C4-2B (cell line): Measurements from ENCODE around the gene TMEM244.
"Not testable (repeated sequence)": the region's sequence is repeated elsewhere in the genome, so short reads cannot be mapped to it uniquely, and the experiment has no call there.

Source experiments
- H3K27ac ChIP-seq: fragments of 450-650 bp; 2 replicates; pipeline ENCODE4 v1.5.1; 2017
- CTCF ChIP-seq: fragments of 450-650 bp; conservative IDR thresholded peaks from 2 replicates; pipeline ENCODE4 v1.5.1; 2017; ENCODE audit warnings: mild to moderate bottlenecking
- ZFX ChIP-seq: fragments of 450-650 bp; IDR thresholded peaks from 2 replicates; pipeline ENCODE4 v1.6.1; 2017

The TMEM244 gene

GRCh38 chr6:129835691-129836090, 25.4 kb downstream of the TMEM244 start:
- no peak overlapping the region for H3K27ac ChIP-seq
- TF ChIP-seq ZFX (no peak), CTCF (no peak)

GRCh38 chr6:129832299-129832698, 28.8 kb downstream of the TMEM244 start:
- no peak overlapping the region for H3K27ac ChIP-seq
- TF ChIP-seq CTCF (no peak), ZFX (no peak)

GRCh38 chr6:129828229-129828628, 32.9 kb downstream of the TMEM244 start:
- no peak for TF ChIP-seq CTCF
- TF ChIP-seq ZFX = no peak
- H3K27ac ChIP-seq = no peak overlapping the region

- no peak for TF ChIP-seq CTCF
- TF ChIP-seq ZFX = no peak
Observed at GRCh38 chr6:129818251-129818650, 42.9 kb downstream of the TMEM244 start.

GRCh38 chr6:129817821-129818220, 43.3 kb downstream of the TMEM244 start:
- no peak for TF ChIP-seq CTCF
- TF ChIP-seq ZFX = no peak
- no peak overlapping the region for H3K27ac ChIP-seq

More at GRCh38 chr6:129818251-129818650, 42.9 kb downstream of the TMEM244 start:
- H3K27ac ChIP-seq = no peak overlapping the region

GRCh38 chr6:129817332-129817731, 43.8 kb downstream of the TMEM244 start:
- TF ChIP-seq CTCF (no peak), ZFX (no peak)
- H3K27ac ChIP-seq = no peak overlapping the region

- no peak for TF ChIP-seq ZFX
- TF ChIP-seq CTCF = no peak
- H3K27ac ChIP-seq = no peak overlapping the region
Observed at GRCh38 chr6:129812145-129812777, 48.9 kb downstream of the TMEM244 start.

GRCh38 chr6:129807141-129807540, 54.0 kb downstream of the TMEM244 start:
- not testable (repeated sequence) for H3K27ac ChIP-seq

- H3K27ac ChIP-seq = not testable (repeated sequence)
Observed at GRCh38 chr6:129802920-129803319, 58.2 kb downstream of the TMEM244 start.
